MV-4-11 (cell line): ENCODE results near the gene ASCC1.
A peak's percentile ranks its signal among the peaks of the same experiment; 100 is the strongest.
"Not testable (repeated sequence)": the region's sequence is repeated elsewhere in the genome, so short reads cannot be mapped to it uniquely, and the experiment has no call there.

Source experiments
- DNase-seq: peaks from one replicate; lab custom pipeline; 2025; lab: John Stamatoyannopoulos, UW

Gene ASCC1

DNA sequence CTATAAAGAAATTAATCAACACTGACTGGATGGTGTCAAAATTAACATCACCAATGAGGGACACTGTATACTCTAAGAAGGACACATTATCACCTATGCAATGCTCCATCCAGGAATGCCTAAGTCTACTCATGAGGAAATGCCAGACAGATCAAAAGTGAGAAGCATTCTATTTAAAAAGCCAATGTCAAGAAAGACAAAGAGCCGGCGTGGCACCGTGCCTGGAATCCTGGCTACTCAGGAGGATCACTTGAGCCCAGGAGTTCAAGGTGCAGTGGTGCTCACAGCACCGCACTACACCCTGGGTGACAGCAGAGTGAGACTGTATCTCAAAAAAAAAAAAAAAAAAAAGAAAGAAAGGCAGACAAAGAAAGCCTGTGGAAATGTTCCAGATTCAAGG is 45.8 kb downstream of the ASCC1 start:
- DNase-seq, result no peak

DNA sequence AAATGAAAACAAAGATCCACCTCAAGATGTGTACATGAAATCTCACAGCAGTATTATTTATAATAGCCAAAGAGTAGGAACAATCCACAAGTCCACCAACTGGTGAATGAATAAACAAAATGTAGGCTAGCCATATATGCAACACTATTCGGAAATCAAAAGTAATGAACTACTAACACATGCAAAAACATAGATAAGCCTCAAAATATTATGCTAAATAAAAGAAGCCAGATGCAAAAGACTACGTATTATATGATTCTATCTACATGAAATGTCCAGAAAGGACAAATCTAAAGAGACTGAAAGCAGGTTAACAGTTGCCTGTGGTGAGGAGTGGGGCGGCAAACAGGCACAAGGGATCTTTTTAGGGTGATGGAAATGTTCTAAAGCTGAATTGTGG is 49.0 kb downstream of the ASCC1 start:
- no peak for DNase-seq

GRCh38 chr10:72164617-72165016 is 51.5 kb downstream of the ASCC1 start:
- peak; percentile 84 for DNase-seq

- DNase-seq, result peak; percentile 91
Measured at GRCh38 chr10:72162978-72163377, 53.1 kb downstream of the ASCC1 start.

DNA sequence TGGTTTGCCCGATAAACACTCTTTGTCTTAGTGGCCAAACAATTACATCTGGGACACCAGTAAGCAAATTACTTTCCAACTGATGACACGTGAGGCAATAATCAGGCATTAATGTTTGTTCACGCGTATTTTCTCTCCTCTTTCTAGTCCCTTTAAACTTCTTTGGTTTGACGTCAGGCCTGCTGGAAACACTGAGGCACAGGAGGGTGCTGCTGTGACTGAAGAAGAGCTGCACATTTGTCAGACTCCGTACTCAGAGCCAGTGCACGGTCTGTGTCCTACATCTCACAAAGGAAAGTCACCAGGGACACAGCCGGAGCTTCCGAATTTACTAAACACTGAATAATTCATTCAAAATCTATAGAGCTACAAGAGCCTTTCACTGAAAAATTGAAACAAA is 57.9 kb downstream of the ASCC1 start:
- no peak for DNase-seq

DNA sequence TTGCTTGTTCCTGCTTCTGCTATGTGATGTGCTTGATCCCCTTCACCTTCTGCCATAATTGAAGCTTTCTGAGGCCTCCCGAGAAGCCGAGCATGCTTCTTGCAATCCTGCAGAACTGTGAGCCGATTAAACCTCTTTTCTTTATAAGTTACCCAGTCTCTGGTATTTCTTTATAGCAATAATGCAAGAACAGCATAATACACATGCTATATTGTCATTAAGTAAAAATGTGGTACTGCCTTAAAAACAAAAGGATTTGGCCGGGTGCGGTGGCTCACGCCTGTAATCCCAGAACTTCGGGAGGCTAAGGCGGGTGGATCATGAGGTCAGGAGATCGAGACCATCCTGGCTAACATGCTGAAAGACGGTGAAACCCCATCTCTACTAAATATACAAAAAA is 59.9 kb downstream of the ASCC1 start:
- no peak for DNase-seq

DNA sequence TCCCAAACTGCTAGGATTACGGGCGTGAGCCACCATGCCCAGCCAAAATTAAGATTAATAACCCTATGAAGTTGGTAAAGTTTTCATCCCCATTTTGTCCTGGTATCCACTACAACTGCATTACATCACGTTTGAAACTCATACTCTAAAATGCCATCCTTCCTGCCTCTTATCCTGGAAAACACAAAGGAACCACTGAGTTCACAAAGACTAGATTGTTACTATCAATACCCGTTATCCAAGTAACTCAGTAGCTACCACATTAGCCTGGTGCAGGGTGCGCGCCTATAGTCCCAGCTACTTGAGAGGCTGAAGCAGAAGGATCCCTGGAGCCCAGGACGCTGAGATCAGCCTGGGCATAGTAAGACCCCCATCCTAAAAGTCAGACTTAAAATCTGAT is 63.8 kb downstream of the ASCC1 start:
- DNase-seq, result no peak

GRCh38 chr10:72150746-72151478 is 65.2 kb downstream of the ASCC1 start:
- not testable (repeated sequence) for DNase-seq

- DNase-seq, result not testable (repeated sequence)
Measured at GRCh38 chr10:72147324-72147584, 68.8 kb downstream of the ASCC1 start.

DNA sequence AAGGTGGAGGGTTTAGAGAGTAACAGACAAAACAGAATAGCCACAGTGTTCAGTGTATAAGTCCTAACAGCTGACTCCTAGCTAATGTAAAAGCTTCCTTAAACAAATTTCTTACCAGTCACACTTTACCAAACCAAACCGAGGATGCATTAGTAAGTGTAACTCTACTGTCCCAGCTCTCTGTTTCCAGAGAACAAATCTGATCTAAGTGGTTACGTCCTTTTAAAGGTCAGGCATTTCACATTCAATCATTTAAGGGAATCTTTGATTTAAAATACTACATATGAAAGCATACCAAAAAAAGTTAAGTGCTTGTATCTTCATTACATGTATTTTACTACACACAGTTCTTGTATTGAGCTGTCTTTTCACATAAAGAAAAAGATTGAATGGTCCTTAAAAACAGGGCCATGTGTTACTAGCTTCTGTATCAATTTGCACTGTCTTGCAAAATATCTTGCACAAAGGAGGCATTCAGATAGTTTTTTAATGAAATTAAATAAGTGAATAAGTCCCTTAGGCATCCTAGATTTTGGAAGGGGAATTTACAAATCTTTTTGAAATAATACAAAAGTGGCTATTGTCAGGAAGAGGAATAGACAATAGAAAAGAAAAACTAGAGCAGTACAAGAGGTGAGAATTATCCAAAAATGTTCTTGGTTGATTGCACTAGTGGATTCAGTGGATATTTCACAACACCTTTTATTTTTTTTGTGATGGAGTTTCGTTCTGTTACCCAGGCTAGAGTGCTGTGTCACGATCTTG is 69.3 kb downstream of the ASCC1 start:
- DNase-seq, result no peak

DNA sequence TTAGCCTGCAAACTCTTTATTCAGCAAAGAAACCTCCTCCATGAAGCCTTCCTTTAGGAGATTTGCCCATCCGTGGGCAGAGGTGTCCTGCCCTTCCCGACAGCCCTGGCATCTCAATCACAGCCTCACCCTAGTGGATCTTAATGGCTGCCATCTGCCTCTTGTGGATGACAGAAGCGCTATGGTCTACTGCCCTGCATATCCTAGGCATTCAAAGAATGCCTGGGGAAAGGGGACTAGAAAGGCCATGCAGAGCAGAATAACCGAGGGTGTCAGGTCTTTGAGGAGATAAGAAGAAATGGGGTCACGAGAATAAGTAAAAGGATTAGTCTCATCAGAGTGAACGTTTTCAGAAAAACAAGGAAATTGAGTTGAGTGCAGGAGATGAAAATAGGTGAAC is 70.0 kb downstream of the ASCC1 start:
- no peak for DNase-seq

GRCh38 chr10:72145657-72146056 is 70.4 kb downstream of the ASCC1 start:
- DNase-seq, result no peak

DNA sequence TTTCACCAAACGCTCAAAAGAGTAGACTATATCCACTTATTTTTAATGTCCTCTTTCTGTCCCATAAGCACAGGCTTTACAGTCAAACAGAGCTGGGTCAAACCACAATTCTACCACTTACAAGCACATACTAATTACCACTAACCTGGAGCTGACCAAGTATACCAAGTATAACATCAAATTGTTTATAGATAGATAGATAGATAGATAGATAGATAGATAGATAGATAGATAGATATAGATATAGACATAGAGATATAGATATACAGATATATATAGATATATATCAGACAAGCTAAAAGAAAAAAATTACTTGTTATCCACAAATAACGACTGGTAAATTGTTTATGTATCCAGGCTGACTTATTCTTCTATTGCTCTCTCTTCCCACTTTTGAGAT is 75.2 kb downstream of the ASCC1 start:
- no peak for DNase-seq

DNA sequence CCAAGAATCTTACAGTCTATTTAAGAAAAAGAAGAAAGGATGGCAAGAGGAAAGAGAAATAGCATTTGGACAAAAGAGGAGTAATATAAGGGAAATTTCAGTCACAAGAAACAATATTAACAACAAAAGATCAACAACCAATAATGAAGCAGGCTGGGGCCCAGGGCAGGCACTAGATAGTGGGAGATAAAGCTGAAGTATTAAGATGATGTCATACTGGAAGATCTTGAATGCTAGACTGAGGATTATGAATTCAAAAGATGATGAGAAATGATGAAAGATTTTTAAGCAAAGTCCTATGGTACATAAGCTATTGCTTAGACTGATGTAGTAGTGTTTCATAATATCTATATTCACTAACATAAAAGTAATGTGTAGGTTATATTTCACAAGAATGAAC is 75.9 kb downstream of the ASCC1 start:
- DNase-seq, result no peak

GRCh38 chr10:72137583-72137982 is 78.5 kb downstream of the ASCC1 start:
- DNase-seq, result no peak

GRCh38 chr10:72136225-72136624 is 79.9 kb downstream of the ASCC1 start:
- DNase-seq, result not testable (repeated sequence)

- peak; percentile 20 for DNase-seq
Measured at GRCh38 chr10:72134785-72135767, 81.0 kb downstream of the ASCC1 start.

- peak; percentile 92 for DNase-seq
Measured at GRCh38 chr10:72133517-72133916, 82.6 kb downstream of the ASCC1 start.

GRCh38 chr10:72132854-72133253 is 83.2 kb downstream of the ASCC1 start:
- no peak for DNase-seq

- no peak for DNase-seq
Measured at GRCh38 chr10:72127571-72127970, 88.5 kb downstream of the ASCC1 start.

GRCh38 chr10:72126872-72127232 is 89.2 kb downstream of the ASCC1 start:
- peak; percentile 26 for DNase-seq

GRCh38 chr10:72126184-72126871 is 89.7 kb downstream of the ASCC1 start:
- DNase-seq, result peak; percentile 42
